ENCODE measurements around the gene CCR9. TPM values are rescaled to one million over a fixed set of nuclear protein-coding genes. Genes with fewer than 3 reads are reported as not detected.

The CCR9 gene
- total RNA-seq, 1 experiment from 2014 or later: not detected

DNA sequence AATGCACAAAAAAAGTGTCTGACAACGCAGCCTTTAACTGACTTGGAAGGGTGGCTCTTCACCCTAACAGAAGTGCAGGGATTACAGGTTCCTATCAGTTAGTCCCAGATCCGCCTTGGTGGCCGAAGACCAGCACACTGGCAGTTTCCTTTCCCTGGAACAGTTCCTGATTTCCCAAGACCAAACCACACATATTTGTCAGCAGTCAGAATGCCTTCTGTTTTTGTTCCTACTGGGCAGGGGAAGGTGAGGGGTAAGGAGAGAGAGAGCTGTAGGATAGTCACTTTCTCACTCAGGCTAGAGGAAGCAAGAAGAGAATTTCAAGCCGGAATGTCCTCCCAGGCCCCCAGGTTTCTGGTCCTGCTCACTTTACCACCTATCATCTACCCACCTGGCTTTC, 66.1 kb downstream of the CCR9 start:
- no peak for DNase-seq (ENCODE audit: low read depth)

Small RNAs within 50 kb of the gene (small RNA-seq; reads per million reads assigned to genes)
- not detected for gene RF00019

Other genes with a start within 250 kb of the CCR9 start
- 29.5 and 33.1 TPM in 2 replicates for gene SACM1L, start 197.1 kb upstream of the CCR9 start, total RNA-seq (2014; rRNA removed; shearing (Covaris generic))
- gene SLC6A20, start 90.0 kb upstream of the CCR9 start, total RNA-seq (2014; rRNA removed; shearing (Covaris generic)): not detected in 2 replicates
- gene LZTFL1, start 44.4 kb upstream of the CCR9 start, total RNA-seq (2014; rRNA removed; shearing (Covaris generic)): 6.5 and 9.7 TPM in 2 replicates
- not detected in 2 replicates for gene CXCR6, start 56.9 kb downstream of the CCR9 start, total RNA-seq (2014; rRNA removed; shearing (Covaris generic))
- 7.9 and 10.3 TPM in 2 replicates for gene FYCO1, start 109.3 kb downstream of the CCR9 start, total RNA-seq (2014; rRNA removed; shearing (Covaris generic))
- gene XCR1, start 140.9 kb downstream of the CCR9 start, total RNA-seq (2014; rRNA removed; shearing (Covaris generic)): not detected in 2 replicates

Measured in HT1080 (cell line).